H9 (cell line): Measurements from ENCODE around the gene SSR2. TPM values are rescaled to one million over a fixed set of nuclear protein-coding genes. Genes with fewer than 3 reads are reported as not detected.

Source experiments
- DNase-seq: peaks from one replicate; pipeline ENCODE4 v3.0.0-alpha.2; 2017
- H2AFZ ChIP-seq: one replicate; pipeline ENCODE4 v1.6.1; 2013; ENCODE audit warnings: mild to moderate bottlenecking, low read length, control low read depth, moderate library complexity
- H2AK5ac ChIP-seq: 2 replicates; pipeline ENCODE4 v1.6.1; 2013; ENCODE audit warnings: low read length, control low read depth, mixed read lengths; ENCODE audit not compliant: insufficient read length
- H2BK120ac ChIP-seq: one replicate; pipeline ENCODE4 v1.6.1; 2013; ENCODE audit warnings: low read depth, mild to moderate bottlenecking, low read length, control low read depth, inconsistent platforms; ENCODE audit not compliant: poor library complexity, severe bottlenecking
- H2BK12ac ChIP-seq: 2 replicates; pipeline ENCODE4 v1.6.1; 2013; ENCODE audit warnings: low read length, control low read depth, mixed read lengths, low read depth; ENCODE audit not compliant: insufficient read length
- H2BK15ac ChIP-seq: 2 replicates; pipeline ENCODE4 v1.6.1; 2013; ENCODE audit warnings: low read depth, low read length, control low read depth
- H2BK20ac ChIP-seq: one replicate; pipeline ENCODE4 v1.6.1; 2013; ENCODE audit warnings: low read depth, mild to moderate bottlenecking, low read length, control low read depth, inconsistent platforms; ENCODE audit not compliant: poor library complexity, severe bottlenecking
- H2BK5ac ChIP-seq: 2 replicates; pipeline ENCODE4 v1.6.1; 2013; ENCODE audit warnings: low read length, control low read depth, mixed read lengths; ENCODE audit not compliant: insufficient read length
- H3K14ac ChIP-seq: 2 replicates; pipeline ENCODE4 v1.6.1; 2013; ENCODE audit warnings: low read length, control low read depth; ENCODE audit not compliant: insufficient read depth
- H3K18ac ChIP-seq: 2 replicates; pipeline ENCODE4 v1.6.1; 2013; ENCODE audit warnings: low read depth, mild to moderate bottlenecking, mixed read lengths, low read length, control low read depth; ENCODE audit not compliant: insufficient read length
- H3K23ac ChIP-seq: 2 replicates; pipeline ENCODE4 v1.6.1; 2013; ENCODE audit warnings: low read length, control low read depth, mixed read lengths, low read depth; ENCODE audit not compliant: insufficient read length
- H3K23me2 ChIP-seq: 2 replicates; pipeline ENCODE4 v1.6.1; 2013; ENCODE audit warnings: low read depth, mild to moderate bottlenecking, mixed read lengths, low read length, control low read depth; ENCODE audit not compliant: insufficient read length, poor library complexity, severe bottlenecking
- H3K27ac ChIP-seq: 2 replicates; pipeline ENCODE4 v1.5.1; 2013; ENCODE audit warnings: low read length, control low read depth, mixed read lengths, low read depth; ENCODE audit not compliant: insufficient read length
- H3K27me3 ChIP-seq: 2 replicates; pipeline ENCODE4 v1.6.1; 2013; ENCODE audit warnings: low read length, control low read depth, inconsistent platforms; ENCODE audit not compliant: insufficient read depth
- H3K4ac ChIP-seq: 2 replicates; pipeline ENCODE4 v1.6.1; 2013; ENCODE audit warnings: low read depth, mild to moderate bottlenecking, control low read depth, inconsistent platforms, low read length, moderate library complexity
- H3K4me1 ChIP-seq: 2 replicates; pipeline ENCODE4 v1.6.1; 2013; ENCODE audit warnings: low read length, control low read depth, inconsistent platforms; ENCODE audit not compliant: insufficient read depth
- H3K4me2 ChIP-seq: 2 replicates; pipeline ENCODE4 v1.6.1; 2013; ENCODE audit warnings: low read length, control low read depth, mixed read lengths; ENCODE audit not compliant: insufficient read length, insufficient read depth
- H3K56ac ChIP-seq: 2 replicates; pipeline ENCODE4 v1.6.1; 2013; ENCODE audit warnings: low read depth, mild to moderate bottlenecking, mixed read lengths, low read length, control low read depth; ENCODE audit not compliant: insufficient read length
- H3K79me1 ChIP-seq: 2 replicates; pipeline ENCODE4 v1.6.1; 2013; ENCODE audit warnings: low read depth, mild to moderate bottlenecking, moderate library complexity, low read length, control low read depth, inconsistent platforms; ENCODE audit not compliant: insufficient read depth, poor library complexity, severe bottlenecking
- H3K79me2 ChIP-seq: 2 replicates; pipeline ENCODE4 v1.6.1; 2013; ENCODE audit warnings: low read length, control low read depth, inconsistent platforms; ENCODE audit not compliant: insufficient read depth
- H3K9ac ChIP-seq: 2 replicates; pipeline ENCODE4 v1.6.1; 2013; ENCODE audit warnings: low read length, control low read depth, mixed read lengths; ENCODE audit not compliant: insufficient read length; ENCODE audit errors: extremely low read depth
- H3K9me3 ChIP-seq: one replicate; pipeline ENCODE4 v1.6.1; 2013; ENCODE audit warnings: low read depth, low read length, inconsistent platforms; ENCODE audit not compliant: control insufficient read depth
- H3T11ph ChIP-seq: one replicate; pipeline ENCODE4 v1.6.1; 2013; ENCODE audit warnings: mild to moderate bottlenecking, low read length, control low read depth, inconsistent platforms
- H4K20me1 ChIP-seq: one replicate; pipeline ENCODE4 v1.6.1; 2013; ENCODE audit not compliant: control insufficient read depth, insufficient read length, insufficient read depth
- H4K5ac ChIP-seq: 2 replicates; pipeline ENCODE4 v1.6.1; 2013; ENCODE audit warnings: low read depth, mild to moderate bottlenecking, mixed read lengths, low read length, control low read depth; ENCODE audit not compliant: insufficient read length
- H4K8ac ChIP-seq: replicated peaks from 2 replicates; pipeline ENCODE4 v1.6.1; 2013; ENCODE audit warnings: low read length, control low read depth, mixed read lengths, low read depth; ENCODE audit not compliant: insufficient read length
- H4K91ac ChIP-seq: 2 replicates; pipeline ENCODE4 v1.6.1; 2013; ENCODE audit warnings: low read depth, mild to moderate bottlenecking, moderate library complexity, mixed read lengths, low read length, control low read depth; ENCODE audit not compliant: insufficient read length
- H3K27ac Mint-ChIP-seq, 3 experiments: 2 replicates in 2 of 3; 3 replicates in 1 of 3; pipeline ENCODE4 v1.8.0; 2020 to 2021; ENCODE audit warnings: mixed read lengths in 3 of 3, mild to moderate bottlenecking in 1 of 3, moderate library complexity in 1 of 3
- H3K27me3 Mint-ChIP-seq: 2 replicates; pipeline ENCODE4 v1.8.0; 2021; ENCODE audit warnings: low read depth, mild to moderate bottlenecking, moderate library complexity, mixed read lengths
- H3K36me3 Mint-ChIP-seq, 3 experiments: 2 replicates in 2 of 3; 3 replicates in 1 of 3; pipeline ENCODE4 v1.8.0; 2020 to 2021; ENCODE audit warnings: low read depth in 3 of 3, mixed read lengths in 3 of 3; ENCODE audit not compliant: insufficient read depth in 1 of 3
- H3K4me1 Mint-ChIP-seq, 2 experiments: 2 replicates each; pipeline ENCODE4 v1.8.0; 2020; ENCODE audit warnings: mixed read lengths in 2 of 2
- H3K4me3 Mint-ChIP-seq, 2 experiments: 2 replicates in 1 of 2; 3 replicates in 1 of 2; pipeline ENCODE4 v1.8.0; 2020 to 2021; ENCODE audit warnings: mild to moderate bottlenecking in 2 of 2, mixed read lengths in 2 of 2, moderate library complexity in 1 of 2
- H3K9me3 Mint-ChIP-seq, 2 experiments: 2 replicates in 1 of 2; 3 replicates in 1 of 2; pipeline ENCODE4 v1.8.0; 2020; ENCODE audit warnings: mild to moderate bottlenecking in 2 of 2, mixed read lengths in 2 of 2, moderate library complexity in 1 of 2
- CTCF ChIP-seq: fragments of 200-600 bp; sonication (generic); conservative IDR thresholded peaks from 3 replicates; pipeline ENCODE4 v1.8.0; 2021; ENCODE audit warnings: antibody characterized with exemption, mild to moderate bottlenecking
- WGBS: extraction: QIAGEN DNeasy Blood & Tissue Kit; methylation state at CpG from one replicate; pipeline ENCODE4 v1.1.7; 2013; ENCODE audit warnings: missing lambda C conversion rate, low lambda C conversion rate, mixed read lengths; ENCODE audit not compliant: insufficient read length; ENCODE audit errors: extremely low coverage; 5-methylcytosine and 5-hydroxymethylcytosine counted together
- total RNA-seq: library from RNA; stranded (reverse); gene quantifications from 2 replicates; pipeline ENCODE4 v1.2.1, GENCODE V29; 2021

Gene SSR2
- total RNA-seq, 1 experiment from 2014 or later, result 170 TPM

- DNase-seq, result no peak
- Mint-ChIP-seq H3K27me3 (no peaks in the 10 kb centered on the region), H3K4me1 (peaks cover 13 to 15% of the 10 kb centered on the region in 2 experiments), H3K27ac (no peak overlapping the region), H3K36me3 (peaks cover 10 to 42% (median 41%) of the 10 kb centered on the region in 3 experiments), H3K4me3 (no peak overlapping the region), H3K9me3 (no peaks in the 10 kb centered on the region)
- Histone ChIP-seq H2BK15ac (no peak overlapping the region), H3K23me2 (peaks cover 9% of the 10 kb centered on the region), H3T11ph (no peak overlapping the region), H3K14ac (no peak overlapping the region), H3K23ac (no peak overlapping the region), H3K56ac (no peak overlapping the region), H3K18ac (no peak overlapping the region), H3K27ac (no peak overlapping the region), H3K4ac (no peak overlapping the region), H2BK120ac (no peak overlapping the region), H3K4me2 (no peak overlapping the region), H4K8ac (no peak overlapping the region), H3K4me1 (no peaks in the 10 kb centered on the region), H2AFZ (no peak overlapping the region), H4K5ac (no peak overlapping the region), H2AK5ac (no peak overlapping the region), H2BK12ac (no peak overlapping the region), H3K79me2 (no peaks in the 10 kb centered on the region; the same call in 1 of the 2 replicates), H3K79me1 (peaks cover 4% of the 10 kb centered on the region), H3K9ac (no peak overlapping the region), H4K20me1 (no peaks in the 10 kb centered on the region), H2BK5ac (no peak overlapping the region), H4K91ac (no peak overlapping the region), H2BK20ac (no peak overlapping the region), H3K27me3 (no peaks in the 10 kb centered on the region), H3K9me3 (no peaks in the 10 kb centered on the region)
- no peak for TF ChIP-seq CTCF
- no CpG with 5 or more reads among the region's 4 CpGs for WGBS
These were observed 29.6 kb upstream of the SSR2 start for GRCh38 chr1:156050376-156050775.
